Measurements from ENCODE around the gene ANKMY1. TPM values are rescaled to one million over a fixed set of nuclear protein-coding genes. Genes with fewer than 3 reads are reported as not detected.
A peak's percentile ranks its signal among the peaks of the same experiment; 100 is the strongest.

Gene ANKMY1
- total RNA-seq, 4 donors from 2014 or later, result 13.3 to 40.8 (median 22.0) TPM

DNA sequence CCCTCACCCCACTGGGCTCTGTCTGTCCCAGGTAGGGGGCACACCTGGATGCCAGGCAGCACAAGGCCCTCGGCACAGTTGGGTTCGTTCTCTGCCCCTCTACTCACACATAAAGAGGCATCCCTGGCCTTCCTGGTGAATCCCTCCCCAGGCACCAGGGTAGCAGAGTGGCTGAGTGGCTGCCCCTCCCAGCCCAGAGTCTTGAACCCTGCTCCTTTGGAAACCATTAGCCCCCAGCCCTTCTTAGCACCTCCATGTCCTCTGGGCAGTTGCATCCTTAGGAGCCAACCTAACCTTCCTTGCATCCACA lies 120.3 kb downstream of the ANKMY1 start:
- DNase-seq, result no peak
- no peaks in the 10 kb centered on the region for H3K36me3 ChIP-seq
- H3K27me3 ChIP-seq, result no peaks in the 10 kb centered on the region
- H3K4me3 ChIP-seq, result no peak overlapping the region
- no peaks in the 10 kb centered on the region for H3K9me3 ChIP-seq
- no peak overlapping the region for H3K27ac ChIP-seq
- intact Hi-C loops (cut with DNase I; ENCODE audit: low total_unique reads), result loop anchor here (5.0 kb wide), 1 partner anchor 205 kb away; no protein-coding TSS in a partner anchor
- peaks cover 0 to 16% of the 10 kb centered on the region in 2 donors for H3K4me1 ChIP-seq
- no peak for TF ChIP-seq POLR2A (IDR thresholded peaks at IDR 0.05)
- TF ChIP-seq CTCF (IDR thresholded peaks at IDR 0.05), result no peak

DNA sequence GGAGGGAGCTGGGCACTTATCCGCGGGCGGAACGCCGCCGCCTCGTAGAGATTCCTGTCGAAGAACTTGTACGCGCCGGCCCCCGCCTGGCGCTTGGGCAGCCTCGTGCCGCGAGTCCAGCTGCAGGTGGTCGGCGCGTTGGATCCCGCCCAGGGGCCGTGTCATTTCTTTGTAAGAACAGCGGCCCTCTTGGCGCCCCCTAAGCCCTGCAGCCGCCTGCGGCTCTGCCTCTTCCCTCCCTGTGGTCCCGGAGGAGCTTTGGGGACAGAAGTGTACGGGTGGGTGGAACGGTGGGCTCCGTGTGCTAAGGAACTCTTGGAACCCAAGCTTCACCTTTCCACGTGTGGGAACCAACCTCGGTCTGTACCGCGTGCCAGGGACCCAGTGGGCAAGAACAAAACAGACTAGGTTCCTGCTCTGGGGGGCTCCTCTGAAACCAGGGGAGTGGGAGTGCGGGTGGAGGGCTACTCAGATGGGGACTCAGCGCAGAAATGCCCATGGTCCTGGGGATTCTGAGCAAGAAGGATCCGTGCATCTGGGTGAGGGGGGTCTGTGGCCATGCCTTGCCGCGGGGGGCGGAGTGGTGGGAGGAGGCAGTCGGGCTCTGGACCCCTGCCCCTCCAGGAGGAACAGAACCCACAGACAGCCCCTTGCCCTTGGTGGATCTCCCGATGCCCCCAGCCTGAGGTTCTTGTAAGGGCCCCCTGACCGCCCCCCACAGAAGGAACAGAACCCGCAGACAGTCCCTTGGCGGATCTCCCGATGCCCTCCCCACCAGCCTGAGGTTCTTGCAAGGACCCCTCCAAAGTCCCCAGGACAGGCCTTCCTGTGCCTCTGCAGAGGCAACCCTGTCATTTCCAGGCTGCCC lies 120.9 kb downstream of the ANKMY1 start:
- intact Hi-C loops (cut with DNase I; ENCODE audit: low total_unique reads), result loop anchor here (5.0 kb wide), 1 partner anchor 205 kb away; no protein-coding TSS in a partner anchor
- peak overlapping the region in 1 of 2 donors; percentile 88 for H3K27ac ChIP-seq
- H3K27me3 ChIP-seq, result no peaks in the 10 kb centered on the region
- H3K9me3 ChIP-seq, result no peaks in the 10 kb centered on the region
- H3K4me1 ChIP-seq, result peaks cover 0 to 16% of the 10 kb centered on the region in 2 donors
- DNase-seq, result peak in 1 of 2 donors; percentile 28
- H3K36me3 ChIP-seq, result no peaks in the 10 kb centered on the region
- no peak for TF ChIP-seq CTCF (IDR thresholded peaks at IDR 0.05)
- no peak for TF ChIP-seq POLR2A (IDR thresholded peaks at IDR 0.05)
- peak overlapping the region; percentile 42 to 92 for H3K4me3 ChIP-seq

GRCh38 chr2:240435948-240436682 lies 121.7 kb downstream of the ANKMY1 start:
- Histone ChIP-seq H3K9me3 (no peaks in the 10 kb centered on the region), H3K27me3 (no peaks in the 10 kb centered on the region), H3K4me3 (peak overlapping the region; percentile 42 to 92), H3K27ac (peak overlapping the region; percentile 88 to 89), H3K36me3 (no peaks in the 10 kb centered on the region), H3K4me1 (peaks cover 0 to 16% of the 10 kb centered on the region in 2 donors)
- DNase-seq, result peak in 1 of 2 donors; percentile 23
- TF ChIP-seq CTCF (IDR thresholded peaks at IDR 0.05), result no peak
- TF ChIP-seq POLR2A (IDR thresholded peaks at IDR 0.05), result no peak
- intact Hi-C loops (cut with DNase I; ENCODE audit: low total_unique reads), result loop anchor here (5.0 kb wide), 1 partner anchor 204 kb away; no protein-coding TSS in a partner anchor

DNA sequence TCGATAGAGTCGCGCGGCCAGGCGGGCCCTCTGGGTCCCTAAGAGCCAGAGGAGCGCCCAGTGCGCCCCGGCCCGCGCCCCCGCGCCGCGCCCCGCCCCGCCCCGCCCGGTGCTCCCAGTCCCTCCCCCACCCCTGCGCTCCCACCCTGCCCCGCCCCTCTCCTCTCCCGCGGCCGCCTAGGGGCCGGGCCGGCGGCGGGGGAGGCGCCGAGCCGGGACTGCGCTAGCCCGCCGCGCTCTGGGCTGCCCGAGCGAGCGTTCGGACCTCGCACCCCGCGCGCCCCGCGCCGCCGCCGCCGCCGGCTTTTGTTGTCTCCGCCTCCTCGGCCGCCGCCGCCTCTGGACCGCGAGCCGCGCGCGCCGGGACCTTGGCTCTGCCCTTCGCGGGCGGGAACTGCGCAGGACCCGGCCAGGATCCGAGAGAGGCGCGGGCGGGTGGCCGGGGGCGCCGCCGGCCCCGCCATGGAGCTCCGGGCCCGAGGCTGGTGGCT lies 122.3 kb downstream of the ANKMY1 start, which contains the start of gene GPC1:
Gene GPC1 (plus strand): TSS at position 207 of the 491 bp plus-strand sequence. CDS start 256 bp downstream, at position 463.
- H3K4me3 ChIP-seq, result peak within 1 kb of the TSS; percentile 42 to 92
- no peaks in the 10 kb centered on the region for H3K9me3 ChIP-seq
- H3K27ac ChIP-seq, result peak within 1 kb of the TSS; percentile 88 to 89
- no peaks in the 10 kb centered on the region for H3K36me3 ChIP-seq
- no peaks in the 10 kb centered on the region for H3K27me3 ChIP-seq
- intact Hi-C loops (cut with DNase I; ENCODE audit: low total_unique reads), result loop anchor here (5.0 kb wide), 1 partner anchor 203 kb away; no protein-coding TSS in a partner anchor
- peak; percentile 66 to 73 for DNase-seq
- TF ChIP-seq POLR2A (IDR thresholded peaks at IDR 0.05), result peak in 1 of 2 donors; percentile 61
- TF ChIP-seq CTCF (IDR thresholded peaks at IDR 0.05), result peak in 2 of 4 experiments; percentile 26 to 27
- H3K4me1 ChIP-seq, result peaks cover 0 to 16% of the 10 kb centered on the region in 2 donors
